Keratinocyte (primary cell): ENCODE measurements around the gene RCOR3. TPM values are rescaled to one million over a fixed set of nuclear protein-coding genes. Genes with fewer than 3 reads are reported as not detected.
"Not testable (repeated sequence)": the region's sequence is repeated elsewhere in the genome, so short reads cannot be mapped to it uniquely, and the experiment has no call there.

Experiments
- DNase-seq: peaks from one replicate; pipeline ENCODE4 v3.0.0-alpha.2; 2011; ENCODE audit warnings: low read depth, missing footprints, low spot score
- FAIRE-seq: peaks from 2 replicates; lab custom pipeline; 2011; peaks lifted over from hg19 to GRCh38; lab: Jason Lieb, UNC
- H2AFZ ChIP-seq: 2 replicates; pipeline ENCODE4 v1.6.0; 2012; ENCODE audit warnings: low read length, control low read depth, inconsistent platforms; ENCODE audit not compliant: control insufficient read depth
- H3K27ac ChIP-seq: 2 replicates; pipeline ENCODE4 v1.5.1; 2011; ENCODE audit warnings: low read length; ENCODE audit not compliant: control insufficient read depth, insufficient read depth
- H3K27me3 ChIP-seq: 3 replicates; pipeline ENCODE4 v1.6.0; 2011; ENCODE audit warnings: low read length; ENCODE audit not compliant: control insufficient read depth, insufficient read depth; ENCODE audit errors: extremely low read depth
- H3K36me3 ChIP-seq, 2 experiments: 2 replicates in 1 of 2; 3 replicates in 1 of 2; pipeline ENCODE4 v1.5.1; 2011; ENCODE audit warnings: low read length in 2 of 2, mild to moderate bottlenecking in 1 of 2; ENCODE audit not compliant: control insufficient read depth in 2 of 2, insufficient read depth in 2 of 2; ENCODE audit errors: extremely low read depth in 1 of 2
- H3K4me1 ChIP-seq: 3 replicates; pipeline ENCODE4 v1.5.1; 2011; ENCODE audit warnings: low read length; ENCODE audit not compliant: control insufficient read depth, insufficient read depth; ENCODE audit errors: extremely low read depth
- H3K4me2 ChIP-seq: 3 replicates; pipeline ENCODE4 v1.6.0; 2011; ENCODE audit warnings: low read depth, low read length; ENCODE audit not compliant: control insufficient read depth, insufficient read depth; ENCODE audit errors: extremely low read depth
- H3K4me3 ChIP-seq, 3 experiments: fragments of 200-600 bp in 1 of 3; sonication (generic) in 1 of 3; 2 replicates in 2 of 3; 3 replicates in 1 of 3; pipeline ENCODE4 v1.5.1; 2011 to 2016; ENCODE audit warnings: low read length in 3 of 3, mild to moderate bottlenecking in 3 of 3, control low read depth in 2 of 3, inconsistent platforms in 1 of 3, low read depth in 1 of 3, mixed read lengths in 1 of 3, mixed run types in 1 of 3, moderate library complexity in 1 of 3; ENCODE audit not compliant: control insufficient read depth in 2 of 3, insufficient read depth in 2 of 3; ENCODE audit errors: extremely low read depth in 1 of 3
- H3K79me2 ChIP-seq: 2 replicates; pipeline ENCODE4 v1.6.0; 2012; ENCODE audit warnings: low read length; ENCODE audit not compliant: control insufficient read depth, insufficient read depth
- H3K9ac ChIP-seq: 3 replicates; pipeline ENCODE4 v1.6.0; 2011; ENCODE audit warnings: low read length; ENCODE audit not compliant: control insufficient read depth, insufficient read depth; ENCODE audit errors: extremely low read depth
- H3K9me1 ChIP-seq: 3 replicates; pipeline ENCODE4 v1.6.0; 2011; ENCODE audit warnings: low read length; ENCODE audit not compliant: control insufficient read depth, insufficient read depth; ENCODE audit errors: extremely low read depth
- H3K9me3 ChIP-seq: 2 replicates; pipeline ENCODE4 v1.5.1; 2012; ENCODE audit warnings: low read depth, low read length; ENCODE audit not compliant: control insufficient read depth
- H4K20me1 ChIP-seq: 3 replicates; pipeline ENCODE4 v1.6.0; 2011; ENCODE audit warnings: low read length; ENCODE audit not compliant: control insufficient read depth, insufficient read depth; ENCODE audit errors: extremely low read depth
- CTCF ChIP-seq, 3 experiments: IDR thresholded peaks in 1 of 3; conservative IDR thresholded peaks in 1 of 3; optimal IDR thresholded peaks in 1 of 3; 2 replicates in 2 of 3; 3 replicates in 1 of 3; pipeline versions ENCODE3 to v1.5.1; 2011; ENCODE audit warnings: low read length in 3 of 3, mild to moderate bottlenecking in 3 of 3, moderate library complexity in 2 of 3, control low read depth in 1 of 3, inconsistent platforms in 1 of 3; ENCODE audit not compliant: insufficient read depth in 2 of 3; ENCODE audit errors: extremely low read depth in 1 of 3
- EZH2 ChIP-seq: IDR thresholded peaks from one replicate; pipeline ENCODE4 v1.6.1; 2012; ENCODE audit warnings: inconsistent platforms, mild to moderate bottlenecking, low read length, moderate library complexity
- dilution Hi-C: fragments of 300-500 bp; cut with MboI; formaldehyde crosslinking; loops from one replicate; pipeline ENCODE4 v1.7.0; 2020; ENCODE audit warnings: low sequenced_read_pairs; ENCODE audit not compliant: extremely low pct_ligation_motif_present
- polyA plus RNA-seq, 5 experiments: library from polyadenylated mRNA; depleted of rRNA in 3 of 5; stranded (reverse) in 3 of 5; stranded (forward) in 1 of 5; unstranded in 1 of 5; fragments of >200 nt; gene quantifications; 1 replicate in 1 of 5; 2 replicates in 3 of 5; 3 replicates in 1 of 5; pipeline versions ENCODE4 v1.2.1 to v1.2.3, GENCODE V29; 2011 to 2012; ENCODE audit warnings: missing spikeins in 2 of 5, low read depth in 1 of 5, low replicate concordance in 1 of 5

RCOR3 gene
- polyA plus RNA-seq, 1 donor (not counting 4 experiments of a cell fraction or from before 2014, with no cell fraction given) = 35.7 TPM

- H3K79me2 ChIP-seq = no peaks in the 10 kb centered on the region
- no peak overlapping the region for H3K4me3 ChIP-seq
- dilution Hi-C loops = no loop called here
- H4K20me1 ChIP-seq = no peaks in the 10 kb centered on the region
- H3K27ac ChIP-seq = no peak overlapping the region
- no peaks in the 10 kb centered on the region for H3K9me3 ChIP-seq
- no peak overlapping the region for H3K9ac ChIP-seq
- no peaks in the 10 kb centered on the region for H3K9me1 ChIP-seq
- no peaks in the 10 kb centered on the region for H3K4me1 ChIP-seq
- TF ChIP-seq EZH2 (no peak), CTCF (optimal IDR thresholded peaks at IDR 0.05 in 1 of 3, IDR thresholded peaks at IDR 0.05 in 1 of 3, conservative IDR thresholded peaks at IDR 0.05 in 1 of 3; ENCODE audit: extremely low read depth in 1 of 3, insufficient read depth in 2 of 3, low read length in 3 of 3) (no peak)
- no peak overlapping the region for H2AFZ ChIP-seq
- H3K27me3 ChIP-seq = no peaks in the 10 kb centered on the region
- FAIRE-seq (no peak), DNase-seq (no peak)
- H3K4me2 ChIP-seq = no peak overlapping the region
- H3K36me3 ChIP-seq = no peaks in the 10 kb centered on the region
Observed at GRCh38 chr1:211241071-211241470, 18.1 kb upstream of the RCOR3 start.

- H3K79me2 ChIP-seq, H3K4me3 ChIP-seq, H4K20me1 ChIP-seq, FAIRE-seq, H3K9me1 ChIP-seq, H3K9me3 ChIP-seq, H3K4me1 ChIP-seq, H3K4me2 ChIP-seq, DNase-seq, dilution Hi-C loops, H3K9ac ChIP-seq, H3K27ac ChIP-seq, H2AFZ ChIP-seq, H3K27me3 ChIP-seq, H3K36me3 ChIP-seq: not testable (repeated sequence)
Observed at GRCh38 chr1:211243639-211244038, 15.5 kb upstream of the RCOR3 start.

GRCh38 chr1:211246583-211246982, 12.6 kb upstream of the RCOR3 start:
- H3K36me3 ChIP-seq, H3K9me3 ChIP-seq, H3K9me1 ChIP-seq, dilution Hi-C loops, H3K79me2 ChIP-seq, H3K27me3 ChIP-seq, H2AFZ ChIP-seq, H3K4me1 ChIP-seq, H3K4me3 ChIP-seq, H3K27ac ChIP-seq, H4K20me1 ChIP-seq, H3K4me2 ChIP-seq, H3K9ac ChIP-seq, DNase-seq, FAIRE-seq: not testable (repeated sequence)
